Nephron progenitor cell (in vitro differentiated cells): ENCODE data around the gene ARSJ.

Source experiments
- DNase-seq: peaks from one replicate; pipeline ENCODE4 v3.0.0; 2021
- H3K27ac Mint-ChIP-seq: 2 replicates; pipeline ENCODE4 v1.8.0; 2021; ENCODE audit warnings: mild to moderate bottlenecking, moderate library complexity, mixed read lengths
- H3K27me3 Mint-ChIP-seq: 2 replicates; pipeline ENCODE4 v1.8.0; 2021; ENCODE audit warnings: mild to moderate bottlenecking, low read depth, mixed read lengths; ENCODE audit not compliant: poor library complexity
- H3K36me3 Mint-ChIP-seq: 2 replicates; pipeline ENCODE4 v1.8.0; 2021; ENCODE audit warnings: low read depth, mixed read lengths
- H3K4me1 Mint-ChIP-seq: 2 replicates; pipeline ENCODE4 v1.8.0; 2021; ENCODE audit warnings: mixed read lengths
- H3K4me3 Mint-ChIP-seq: 2 replicates; pipeline ENCODE4 v1.8.0; 2021; ENCODE audit warnings: mild to moderate bottlenecking, moderate library complexity, mixed read lengths
- H3K9me3 Mint-ChIP-seq: 2 replicates; pipeline ENCODE4 v1.8.0; 2021; ENCODE audit warnings: mild to moderate bottlenecking, moderate library complexity, mixed read lengths
- TF ChIP-seq, protein P1 (sequence below): fragments of 200-600 bp; sonication (generic); IDR thresholded peaks from 2 replicates; pipeline ENCODE4 v1.5.0; 2021; ENCODE audit warnings: antibody characterized with exemption

The ARSJ gene

DNA sequence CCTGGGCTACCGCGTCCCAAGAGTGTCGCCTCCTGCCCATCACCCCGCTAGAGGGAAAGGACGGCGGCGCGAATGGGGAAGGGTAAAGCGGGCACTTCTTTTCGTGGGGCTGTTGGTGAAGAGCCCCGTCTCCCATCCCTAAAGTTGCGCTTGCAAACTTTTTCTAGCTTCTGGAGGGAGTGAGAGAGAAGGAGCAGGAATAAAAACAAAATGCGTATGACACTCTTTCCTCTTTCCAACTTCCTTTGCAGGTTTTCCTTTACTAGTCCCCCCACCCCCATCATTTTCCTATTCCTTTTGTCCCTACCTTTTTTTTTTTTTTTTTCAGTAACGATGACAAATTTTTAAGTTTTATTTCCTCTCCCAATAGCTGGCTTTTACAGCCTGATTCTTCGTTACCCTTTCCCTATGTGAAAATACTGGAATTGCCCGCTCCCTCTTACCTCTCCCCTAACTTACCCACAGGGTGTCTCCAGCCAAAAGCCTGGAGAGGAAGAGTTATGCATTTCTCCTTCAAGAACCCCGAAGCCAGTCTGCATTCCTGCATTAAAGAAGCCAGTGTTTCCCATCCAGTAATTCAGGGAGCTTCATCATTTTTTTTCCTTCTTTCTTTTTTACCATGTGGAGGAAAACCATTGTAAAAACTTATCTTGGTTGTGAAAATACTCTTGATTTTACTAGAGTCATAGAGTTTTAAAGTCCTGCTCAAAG is 613 bp upstream of the ARSJ start:
- Mint-ChIP-seq H3K4me1 (peaks cover 21% of the 10 kb centered on the region), H3K27ac (peak overlapping the region; percentile 66), H3K4me3 (peak overlapping the region; percentile 93), H3K36me3 (no peaks in the 10 kb centered on the region), H3K9me3 (peaks cover 17% of the 10 kb centered on the region), H3K27me3 (peaks cover 39% of the 10 kb centered on the region)
- TF ChIP-seq, protein P1, sequence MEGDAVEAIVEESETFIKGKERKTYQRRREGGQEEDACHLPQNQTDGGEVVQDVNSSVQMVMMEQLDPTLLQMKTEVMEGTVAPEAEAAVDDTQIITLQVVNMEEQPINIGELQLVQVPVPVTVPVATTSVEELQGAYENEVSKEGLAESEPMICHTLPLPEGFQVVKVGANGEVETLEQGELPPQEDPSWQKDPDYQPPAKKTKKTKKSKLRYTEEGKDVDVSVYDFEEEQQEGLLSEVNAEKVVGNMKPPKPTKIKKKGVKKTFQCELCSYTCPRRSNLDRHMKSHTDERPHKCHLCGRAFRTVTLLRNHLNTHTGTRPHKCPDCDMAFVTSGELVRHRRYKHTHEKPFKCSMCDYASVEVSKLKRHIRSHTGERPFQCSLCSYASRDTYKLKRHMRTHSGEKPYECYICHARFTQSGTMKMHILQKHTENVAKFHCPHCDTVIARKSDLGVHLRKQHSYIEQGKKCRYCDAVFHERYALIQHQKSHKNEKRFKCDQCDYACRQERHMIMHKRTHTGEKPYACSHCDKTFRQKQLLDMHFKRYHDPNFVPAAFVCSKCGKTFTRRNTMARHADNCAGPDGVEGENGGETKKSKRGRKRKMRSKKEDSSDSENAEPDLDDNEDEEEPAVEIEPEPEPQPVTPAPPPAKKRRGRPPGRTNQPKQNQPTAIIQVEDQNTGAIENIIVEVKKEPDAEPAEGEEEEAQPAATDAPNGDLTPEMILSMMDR = no peak
- no peak for DNase-seq

DNA sequence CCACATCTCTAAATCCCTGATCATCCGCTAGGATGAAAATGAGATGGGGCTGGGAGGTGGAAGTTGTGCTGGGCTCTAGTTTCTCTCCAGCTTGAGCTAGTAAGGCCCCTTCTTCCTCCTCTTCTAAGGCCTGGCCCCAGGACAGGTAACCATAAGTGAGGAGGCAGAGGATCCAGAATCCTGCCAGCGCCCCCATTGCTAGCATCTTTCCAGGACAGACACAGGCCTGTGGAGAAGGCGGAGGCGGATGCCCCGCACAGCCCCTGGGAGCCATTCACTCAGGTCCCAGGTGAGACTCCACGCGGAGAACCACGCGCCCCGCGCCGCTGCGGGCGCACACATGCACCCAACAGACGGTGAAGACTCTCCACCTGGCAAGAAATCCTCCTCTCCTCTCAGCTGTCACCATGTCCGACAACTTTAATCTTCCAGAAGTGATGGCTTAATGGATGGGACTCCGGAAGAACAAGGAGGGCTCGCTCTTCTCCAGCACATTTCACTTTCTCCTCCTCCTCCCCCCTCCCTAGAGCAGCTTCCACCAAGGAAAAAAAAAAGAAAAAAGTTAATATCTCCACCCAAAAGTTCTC is 793 bp downstream of the ARSJ start:
- peak; percentile 20 for DNase-seq
- H3K9me3 Mint-ChIP-seq = peaks cover 13% of the 10 kb centered on the region
- H3K36me3 Mint-ChIP-seq = no peaks in the 10 kb centered on the region
- TF ChIP-seq, protein P1 = no peak
- peaks cover 39% of the 10 kb centered on the region for H3K27me3 Mint-ChIP-seq
- H3K27ac Mint-ChIP-seq = no peak overlapping the region
- H3K4me3 Mint-ChIP-seq = peak overlapping the region; percentile 93
- peaks cover 22% of the 10 kb centered on the region for H3K4me1 Mint-ChIP-seq

DNA sequence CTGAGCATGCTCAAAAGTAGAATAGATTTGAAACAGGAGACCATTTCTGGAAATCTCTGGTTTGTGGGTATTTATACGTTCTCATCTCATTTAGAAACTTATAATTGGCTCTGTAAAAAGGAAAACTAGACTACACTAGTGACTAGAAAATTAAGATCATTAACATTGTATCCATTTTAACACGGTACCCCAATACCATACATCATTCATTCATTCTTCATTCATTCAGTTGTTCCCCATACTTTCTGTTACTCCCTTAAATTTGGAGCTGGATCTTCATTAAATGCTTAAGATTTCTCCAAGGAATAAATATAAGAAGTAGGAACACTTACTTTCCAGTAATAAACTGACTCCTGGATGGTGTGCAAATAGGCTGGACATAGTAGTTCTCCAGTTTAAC is 1.3 kb downstream of the ARSJ start:
- TF ChIP-seq, protein P1 = no peak
- H3K4me1 Mint-ChIP-seq = peaks cover 28% of the 10 kb centered on the region
- H3K27ac Mint-ChIP-seq = no peak overlapping the region
- H3K9me3 Mint-ChIP-seq = peaks cover 7% of the 10 kb centered on the region
- H3K27me3 Mint-ChIP-seq = peaks cover 39% of the 10 kb centered on the region
- DNase-seq = no peak
- H3K4me3 Mint-ChIP-seq = peak overlapping the region; percentile 93
- H3K36me3 Mint-ChIP-seq = no peaks in the 10 kb centered on the region

DNA sequence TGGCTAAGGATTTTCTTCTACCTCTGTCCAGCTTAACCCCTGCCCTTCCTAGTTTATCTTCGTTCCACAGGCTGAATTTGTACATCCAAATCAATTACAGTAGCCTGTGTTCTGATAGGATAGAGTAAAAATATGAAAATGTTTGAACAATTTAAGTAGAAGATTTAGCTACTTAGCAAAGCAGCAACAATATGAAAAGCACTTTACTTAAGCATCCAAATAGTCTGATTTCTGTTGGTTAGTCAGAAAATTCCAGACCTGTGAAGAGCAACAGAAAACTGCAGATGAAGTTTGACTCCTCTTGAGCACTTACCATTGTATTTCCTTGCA is 2.0 kb downstream of the ARSJ start:
- no peak for DNase-seq
- Mint-ChIP-seq H3K9me3 (peaks cover 6% of the 10 kb centered on the region), H3K4me3 (peak overlapping the region; percentile 93), H3K4me1 (peaks cover 33% of the 10 kb centered on the region), H3K36me3 (no peaks in the 10 kb centered on the region), H3K27me3 (peaks cover 39% of the 10 kb centered on the region), H3K27ac (no peak overlapping the region)
- TF ChIP-seq, protein P1 = no peak

DNA sequence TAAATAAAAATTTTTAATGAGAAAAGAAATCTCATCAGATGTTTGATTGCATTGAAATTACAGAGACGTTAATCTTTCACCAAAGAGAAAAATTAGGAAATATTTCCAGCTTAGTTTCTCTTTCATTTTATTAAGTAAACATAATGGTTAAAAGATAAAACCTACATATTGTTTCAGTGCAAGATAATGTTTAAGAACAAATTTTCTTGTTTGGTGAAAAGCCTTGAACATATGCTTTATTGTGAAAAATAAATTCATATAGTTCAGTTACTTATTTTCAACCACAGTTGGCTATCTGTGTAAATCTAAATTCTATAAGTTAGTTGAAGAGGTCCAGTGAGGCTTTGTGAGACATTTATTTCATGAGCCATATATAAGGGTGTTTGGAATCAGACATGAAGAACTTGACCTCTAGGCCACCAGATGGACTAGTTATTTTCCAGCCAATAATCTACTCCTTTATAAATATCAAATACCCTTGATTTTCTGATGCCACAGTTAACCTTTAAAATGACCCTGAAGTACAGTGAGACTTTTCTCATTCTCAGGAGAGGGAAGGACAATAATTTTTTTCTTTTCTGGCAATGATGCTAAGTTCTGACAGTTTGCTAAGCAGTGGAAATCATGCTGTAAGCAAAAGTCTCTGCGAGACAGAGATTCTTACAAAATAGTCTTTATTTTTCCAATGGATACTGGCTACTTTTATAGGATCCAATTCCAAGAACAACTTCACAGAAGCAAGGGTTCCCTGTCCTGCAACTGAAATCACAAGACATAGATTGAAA is 2.5 kb downstream of the ARSJ start:
- Mint-ChIP-seq H3K4me3 (no peak overlapping the region), H3K27me3 (peaks cover 39% of the 10 kb centered on the region), H3K9me3 (peaks cover 6% of the 10 kb centered on the region), H3K36me3 (no peaks in the 10 kb centered on the region), H3K27ac (no peak overlapping the region), H3K4me1 (peaks cover 33% of the 10 kb centered on the region)
- TF ChIP-seq, protein P1 = no peak
- no peak for DNase-seq
